HUDEP-2 (cell line): ENCODE measurements around the gene RNF41.
"Not testable (repeated sequence)": the region's sequence is repeated elsewhere in the genome, so short reads cannot be mapped to it uniquely, and the experiment has no call there.

Source experiments
- DNase-seq, 76 experiments: peaks; one replicate each; lab custom pipeline; 2025; ENCODE audit not compliant: unreplicated experiment in 76 of 76; lab: John Stamatoyannopoulos, UW

RNF41 gene

DNA sequence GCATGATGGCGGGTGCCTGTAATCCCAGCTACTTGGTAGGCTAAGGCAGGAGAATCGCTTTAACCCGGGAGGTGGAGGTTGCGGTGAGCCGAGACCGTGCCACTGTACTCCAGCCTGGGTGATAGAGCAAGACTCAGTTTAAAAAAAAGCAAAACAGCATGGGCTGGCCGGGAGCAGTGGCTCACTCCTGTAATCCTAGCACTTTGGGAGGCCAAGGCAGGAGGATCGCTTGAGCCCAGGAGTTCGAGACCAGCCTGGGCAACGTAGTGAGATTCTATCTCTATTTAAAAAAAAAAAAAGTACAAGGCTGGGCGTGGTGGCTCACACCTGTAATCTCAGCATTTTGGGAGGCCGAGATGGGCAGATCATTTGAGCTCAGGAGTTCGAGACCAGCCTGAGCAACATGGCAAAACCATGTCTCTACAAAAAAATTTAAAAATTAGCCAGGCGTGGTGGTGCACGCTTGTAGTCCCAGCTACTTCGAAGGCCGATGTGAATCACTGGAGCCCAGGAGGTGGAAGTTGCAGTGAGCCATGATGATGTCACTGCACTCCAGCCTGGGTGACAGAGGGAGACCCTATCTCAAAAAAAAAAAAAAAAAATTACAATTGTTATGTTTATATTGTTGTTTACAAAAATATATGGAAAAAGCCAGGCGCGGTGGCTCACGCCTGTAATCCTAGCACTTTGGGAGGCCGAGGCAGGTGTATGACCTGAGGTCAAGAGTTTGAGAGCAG, 65.1 kb downstream of the RNF41 start:
- not testable (repeated sequence) for DNase-seq

DNA sequence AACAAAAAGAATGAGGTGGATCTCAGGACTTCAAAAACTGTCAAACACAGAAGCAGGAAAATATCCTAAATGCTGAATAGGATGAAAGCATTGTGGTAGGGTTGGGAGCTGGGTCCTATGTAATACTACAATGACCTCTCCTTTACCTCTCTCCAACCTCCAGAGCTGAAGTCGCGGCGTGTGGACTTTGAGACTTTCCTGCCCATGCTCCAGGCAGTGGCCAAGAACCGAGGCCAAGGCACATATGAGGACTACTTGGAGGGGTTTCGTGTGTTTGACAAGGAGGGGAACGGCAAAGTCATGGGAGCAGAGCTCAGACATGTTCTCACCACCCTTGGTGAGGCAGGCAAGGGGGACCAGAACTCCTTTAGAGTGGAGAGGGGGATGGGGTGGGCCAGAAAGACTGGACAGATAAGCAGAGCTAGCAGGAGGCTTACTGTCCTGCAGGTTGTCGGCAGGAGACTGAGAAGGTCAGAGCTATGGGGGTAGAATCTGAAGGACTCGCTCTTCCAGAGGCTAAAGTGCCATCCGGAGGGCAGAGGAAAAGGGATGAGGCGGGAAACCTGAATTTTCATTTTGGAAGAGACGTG, 66.4 kb downstream of the RNF41 start:
- DNase-seq, result no peak

GRCh38 chr12:56154818-56155217, 66.9 kb downstream of the RNF41 start:
- DNase-seq, result no peak

GRCh38 chr12:56154246-56154771, 67.4 kb downstream of the RNF41 start:
- peak in 2 of 76 experiments; percentile 4 to 21 for DNase-seq

GRCh38 chr12:56153678-56154065, 68.0 kb downstream of the RNF41 start:
- peak in 4 of 76 experiments; percentile 15 to 29 (median 23) for DNase-seq

DNA sequence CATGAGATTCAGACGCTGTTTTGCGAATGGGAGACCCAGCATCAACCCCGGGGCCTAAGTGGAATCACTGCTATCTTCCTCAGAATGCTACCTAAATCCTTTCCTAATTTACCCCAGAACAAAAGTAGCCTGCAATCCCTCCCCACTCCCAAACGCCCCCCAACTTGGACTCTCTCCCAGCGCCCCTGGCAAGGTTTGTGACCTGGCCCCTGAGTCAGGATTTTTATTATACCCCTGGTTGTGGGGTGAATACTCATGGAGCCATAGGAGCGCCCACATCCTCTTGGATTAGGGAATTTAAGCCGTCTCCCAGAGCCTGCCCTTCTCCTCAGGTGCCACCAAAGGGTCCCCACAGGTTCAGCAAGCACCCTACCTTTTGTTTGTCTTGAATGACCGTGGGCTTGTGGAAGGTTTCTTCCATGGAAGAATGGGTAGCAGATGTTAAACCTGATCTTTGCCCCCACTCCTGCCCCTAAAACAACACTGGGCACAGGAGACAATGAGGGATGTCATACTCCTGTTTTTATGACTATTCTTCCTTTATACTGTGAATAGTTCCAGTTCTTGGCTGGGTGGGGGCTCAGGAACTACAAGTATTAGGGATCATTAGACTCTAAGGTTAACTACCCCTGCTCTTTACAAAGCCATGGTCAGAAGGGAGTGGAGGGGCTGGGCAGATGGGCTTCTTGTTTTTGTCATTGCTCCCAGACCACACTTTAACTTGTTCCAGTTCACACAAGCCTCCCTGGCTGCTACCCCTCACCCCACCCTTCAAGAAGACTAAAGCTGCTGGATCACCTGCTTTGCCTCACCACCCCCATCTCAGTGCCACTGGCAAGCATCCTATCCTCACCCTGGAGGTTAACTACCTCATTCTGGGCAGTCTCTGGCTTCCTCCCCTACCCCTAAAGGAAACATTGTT, 68.7 kb downstream of the RNF41 start:
- DNase-seq, result peak in 8 of 76 experiments; percentile 9 to 44 (median 18)
